GM21825 (cell line): ENCODE measurements around the gene NRCAM.

Experiments
- ATAC-seq: cut with Tn5 transposase; IDR thresholded peaks from one replicate; pipeline ENCODE4 v1.9.1; 2021; ENCODE audit warnings: mild to moderate bottlenecking, moderate library complexity; ENCODE audit not compliant: unreplicated experiment

The NRCAM gene

GRCh38 chr7:108254259-108254658 lies 202.0 kb downstream of the NRCAM start:
- ATAC-seq: no peak

- no peak for ATAC-seq
Measured at GRCh38 chr7:108253275-108254044, 202.8 kb downstream of the NRCAM start.

GRCh38 chr7:108252177-108252576 lies 204.1 kb downstream of the NRCAM start:
- ATAC-seq: no peak

GRCh38 chr7:108251700-108252099 lies 204.5 kb downstream of the NRCAM start:
- ATAC-seq: no peak

- ATAC-seq: no peak
Measured at GRCh38 chr7:108249453-108249852, 206.8 kb downstream of the NRCAM start.

GRCh38 chr7:108248821-108249220 lies 207.4 kb downstream of the NRCAM start:
- ATAC-seq: no peak

GRCh38 chr7:108248418-108248817 lies 207.8 kb downstream of the NRCAM start:
- ATAC-seq: no peak

- ATAC-seq: no peak
Measured at GRCh38 chr7:108247614-108248013, 208.6 kb downstream of the NRCAM start.

GRCh38 chr7:108246227-108246837 lies 209.9 kb downstream of the NRCAM start:
- ATAC-seq: peak; percentile 77

- ATAC-seq: no peak
Measured at GRCh38 chr7:108245523-108246226, 210.6 kb downstream of the NRCAM start.

GRCh38 chr7:108244110-108244509 lies 212.1 kb downstream of the NRCAM start:
- ATAC-seq: no peak

- ATAC-seq: no peak
Measured at GRCh38 chr7:108239501-108240225, 216.6 kb downstream of the NRCAM start.

- ATAC-seq: no peak
Measured at GRCh38 chr7:108236681-108237415, 219.4 kb downstream of the NRCAM start.

- no peak for ATAC-seq
Measured at GRCh38 chr7:108235451-108236061, 220.7 kb downstream of the NRCAM start.

GRCh38 chr7:108234971-108235450 lies 221.2 kb downstream of the NRCAM start:
- no peak for ATAC-seq

- no peak for ATAC-seq
Measured at GRCh38 chr7:108234281-108234680, 222.0 kb downstream of the NRCAM start.

GRCh38 chr7:108232076-108232475 lies 224.2 kb downstream of the NRCAM start:
- ATAC-seq: no peak

- no peak for ATAC-seq
Measured at GRCh38 chr7:108231221-108231620, 225.0 kb downstream of the NRCAM start.

- ATAC-seq: no peak
Measured at GRCh38 chr7:108227366-108227765, 228.9 kb downstream of the NRCAM start.

- no peak for ATAC-seq
Measured at GRCh38 chr7:108226816-108227299, 229.4 kb downstream of the NRCAM start.
